ENCODE measurements around the gene CACNA2D3. TPM values are rescaled to one million over a fixed set of nuclear protein-coding genes. Genes with fewer than 3 reads are reported as not detected.

The CACNA2D3 gene
- total RNA-seq, 2 experiments from 2014 or later: not detected

- DNase-seq: no peak
- Mint-ChIP-seq H3K9me3 (no peaks in the 10 kb centered on the region), H3K4me1 (ENCODE audit: low read depth) (no peaks in the 10 kb centered on the region), H3K4me3 (no peak overlapping the region), H3K27ac (no peak overlapping the region), H3K27me3 (no peaks in the 10 kb centered on the region), H3K36me3 (no peaks in the 10 kb centered on the region)
- intact Hi-C loops (cut with micrococcal nuclease): no loop called here
- ChIA-PET POLR2A (no interaction called here), CTCF (no interaction called here)
Measured at GRCh38 chr3:54593653-54594052, 471.3 kb downstream of the CACNA2D3 start.

GRCh38 chr3:54596087-54596486, 473.7 kb downstream of the CACNA2D3 start:
- Mint-ChIP-seq H3K27ac (no peak overlapping the region), H3K9me3 (no peaks in the 10 kb centered on the region), H3K36me3 (no peaks in the 10 kb centered on the region), H3K4me3 (no peak overlapping the region), H3K27me3 (no peaks in the 10 kb centered on the region), H3K4me1 (ENCODE audit: low read depth) (no peaks in the 10 kb centered on the region)
- intact Hi-C loops (cut with micrococcal nuclease): no loop called here
- ChIA-PET CTCF (no interaction called here), POLR2A (no interaction called here)
- no peak for DNase-seq

GRCh38 chr3:54599716-54600115, 477.4 kb downstream of the CACNA2D3 start:
- Mint-ChIP-seq H3K36me3 (no peaks in the 10 kb centered on the region), H3K27ac (no peak overlapping the region), H3K27me3 (no peaks in the 10 kb centered on the region), H3K4me1 (ENCODE audit: low read depth) (no peaks in the 10 kb centered on the region), H3K4me3 (no peak overlapping the region), H3K9me3 (peaks cover 3% of the 10 kb centered on the region)
- ChIA-PET POLR2A (no interaction called here), CTCF (no interaction called here)
- intact Hi-C loops (cut with micrococcal nuclease): no loop called here
- no peak for DNase-seq

GRCh38 chr3:54600441-54601204, 478.3 kb downstream of the CACNA2D3 start:
- DNase-seq: no peak
- Mint-ChIP-seq H3K36me3 (no peaks in the 10 kb centered on the region), H3K27ac (no peak overlapping the region), H3K4me1 (ENCODE audit: low read depth) (no peaks in the 10 kb centered on the region), H3K9me3 (peaks cover 3% of the 10 kb centered on the region), H3K27me3 (no peaks in the 10 kb centered on the region), H3K4me3 (no peak overlapping the region)
- ChIA-PET CTCF (no interaction called here), POLR2A (no interaction called here)
- intact Hi-C loops (cut with micrococcal nuclease): no loop called here

GRCh38 chr3:54604495-54604894, 482.1 kb downstream of the CACNA2D3 start:
- intact Hi-C loops (cut with micrococcal nuclease): no loop called here
- no peak for DNase-seq
- CTCF ChIA-PET: no interaction called here
- H3K36me3 Mint-ChIP-seq: no peaks in the 10 kb centered on the region
- H3K27me3 Mint-ChIP-seq: no peaks in the 10 kb centered on the region
- POLR2A ChIA-PET: no interaction called here
- no peaks in the 10 kb centered on the region for H3K4me1 Mint-ChIP-seq (ENCODE audit: low read depth)
- H3K27ac Mint-ChIP-seq: no peak overlapping the region
- no peak overlapping the region for H3K4me3 Mint-ChIP-seq
- peaks cover 3% of the 10 kb centered on the region for H3K9me3 Mint-ChIP-seq

GRCh38 chr3:54608041-54608440, 485.7 kb downstream of the CACNA2D3 start:
- no peak overlapping the region for H3K4me3 Mint-ChIP-seq
- intact Hi-C loops (cut with micrococcal nuclease): no loop called here
- H3K27me3 Mint-ChIP-seq: no peaks in the 10 kb centered on the region
- ChIA-PET CTCF (no interaction called here), POLR2A (no interaction called here)
- H3K9me3 Mint-ChIP-seq: peaks cover 3% of the 10 kb centered on the region
- no peaks in the 10 kb centered on the region for H3K4me1 Mint-ChIP-seq (ENCODE audit: low read depth)
- no peak overlapping the region for H3K27ac Mint-ChIP-seq
- H3K36me3 Mint-ChIP-seq: no peaks in the 10 kb centered on the region
- no peak for DNase-seq

- Mint-ChIP-seq H3K4me3 (no peak overlapping the region), H3K9me3 (no peaks in the 10 kb centered on the region), H3K36me3 (no peaks in the 10 kb centered on the region), H3K4me1 (ENCODE audit: low read depth) (no peaks in the 10 kb centered on the region), H3K27ac (no peak overlapping the region), H3K27me3 (no peaks in the 10 kb centered on the region)
- POLR2A ChIA-PET: no interaction called here
- CTCF ChIA-PET: no interaction called here
- intact Hi-C loops (cut with micrococcal nuclease): no loop called here
- no peak for DNase-seq
Measured at GRCh38 chr3:54619053-54619452, 496.7 kb downstream of the CACNA2D3 start.

- no peaks in the 10 kb centered on the region for H3K9me3 Mint-ChIP-seq
- no peak for DNase-seq
- H3K4me1 Mint-ChIP-seq (ENCODE audit: low read depth): no peaks in the 10 kb centered on the region
- no peaks in the 10 kb centered on the region for H3K36me3 Mint-ChIP-seq
- POLR2A ChIA-PET: no interaction called here
- intact Hi-C loops (cut with micrococcal nuclease): no loop called here
- H3K4me3 Mint-ChIP-seq: no peak overlapping the region
- no peaks in the 10 kb centered on the region for H3K27me3 Mint-ChIP-seq
- H3K27ac Mint-ChIP-seq: no peak overlapping the region
- CTCF ChIA-PET: no interaction called here
Measured at GRCh38 chr3:54619531-54619930, 497.2 kb downstream of the CACNA2D3 start.

- Mint-ChIP-seq H3K9me3 (no peaks in the 10 kb centered on the region), H3K27ac (no peak overlapping the region), H3K4me3 (no peak overlapping the region), H3K4me1 (ENCODE audit: low read depth) (no peaks in the 10 kb centered on the region), H3K27me3 (no peaks in the 10 kb centered on the region), H3K36me3 (no peaks in the 10 kb centered on the region)
- intact Hi-C loops (cut with micrococcal nuclease): no loop called here
- POLR2A ChIA-PET: no interaction called here
- no peak for DNase-seq
- CTCF ChIA-PET: no interaction called here
Measured at GRCh38 chr3:54621184-54621583, 498.8 kb downstream of the CACNA2D3 start.

GRCh38 chr3:54622678-54623077, 500.3 kb downstream of the CACNA2D3 start:
- Mint-ChIP-seq H3K27me3 (no peaks in the 10 kb centered on the region), H3K9me3 (no peaks in the 10 kb centered on the region), H3K4me1 (ENCODE audit: low read depth) (no peaks in the 10 kb centered on the region), H3K36me3 (no peaks in the 10 kb centered on the region), H3K27ac (no peak overlapping the region), H3K4me3 (no peak overlapping the region)
- DNase-seq: no peak
- POLR2A ChIA-PET: no interaction called here
- CTCF ChIA-PET: no interaction called here
- intact Hi-C loops (cut with micrococcal nuclease): no loop called here

GRCh38 chr3:54625805-54626787, 503.7 kb downstream of the CACNA2D3 start:
- no peaks in the 10 kb centered on the region for H3K27me3 Mint-ChIP-seq
- DNase-seq: no peak
- H3K4me1 Mint-ChIP-seq (ENCODE audit: low read depth): no peaks in the 10 kb centered on the region
- POLR2A ChIA-PET: no interaction called here
- intact Hi-C loops (cut with micrococcal nuclease): no loop called here
- H3K36me3 Mint-ChIP-seq: no peaks in the 10 kb centered on the region
- H3K9me3 Mint-ChIP-seq: no peaks in the 10 kb centered on the region
- no peak overlapping the region for H3K27ac Mint-ChIP-seq
- no peak overlapping the region for H3K4me3 Mint-ChIP-seq
- CTCF ChIA-PET: no interaction called here

- DNase-seq: no peak
- no peaks in the 10 kb centered on the region for H3K36me3 Mint-ChIP-seq
- H3K4me1 Mint-ChIP-seq (ENCODE audit: low read depth): no peaks in the 10 kb centered on the region
- H3K4me3 Mint-ChIP-seq: no peak overlapping the region
- ChIA-PET POLR2A (no interaction called here), CTCF (no interaction called here)
- H3K27me3 Mint-ChIP-seq: no peaks in the 10 kb centered on the region
- intact Hi-C loops (cut with micrococcal nuclease): no loop called here
- no peak overlapping the region for H3K27ac Mint-ChIP-seq
- no peaks in the 10 kb centered on the region for H3K9me3 Mint-ChIP-seq
Measured at GRCh38 chr3:54628888-54629441, 506.6 kb downstream of the CACNA2D3 start.

Data from activated CD4-positive, alpha-beta memory T cell treated with anti-CD3 and anti-CD28 coated beads for 36 hours (primary cell).